ENCODE measurements around the gene CHMP3.

DNA sequence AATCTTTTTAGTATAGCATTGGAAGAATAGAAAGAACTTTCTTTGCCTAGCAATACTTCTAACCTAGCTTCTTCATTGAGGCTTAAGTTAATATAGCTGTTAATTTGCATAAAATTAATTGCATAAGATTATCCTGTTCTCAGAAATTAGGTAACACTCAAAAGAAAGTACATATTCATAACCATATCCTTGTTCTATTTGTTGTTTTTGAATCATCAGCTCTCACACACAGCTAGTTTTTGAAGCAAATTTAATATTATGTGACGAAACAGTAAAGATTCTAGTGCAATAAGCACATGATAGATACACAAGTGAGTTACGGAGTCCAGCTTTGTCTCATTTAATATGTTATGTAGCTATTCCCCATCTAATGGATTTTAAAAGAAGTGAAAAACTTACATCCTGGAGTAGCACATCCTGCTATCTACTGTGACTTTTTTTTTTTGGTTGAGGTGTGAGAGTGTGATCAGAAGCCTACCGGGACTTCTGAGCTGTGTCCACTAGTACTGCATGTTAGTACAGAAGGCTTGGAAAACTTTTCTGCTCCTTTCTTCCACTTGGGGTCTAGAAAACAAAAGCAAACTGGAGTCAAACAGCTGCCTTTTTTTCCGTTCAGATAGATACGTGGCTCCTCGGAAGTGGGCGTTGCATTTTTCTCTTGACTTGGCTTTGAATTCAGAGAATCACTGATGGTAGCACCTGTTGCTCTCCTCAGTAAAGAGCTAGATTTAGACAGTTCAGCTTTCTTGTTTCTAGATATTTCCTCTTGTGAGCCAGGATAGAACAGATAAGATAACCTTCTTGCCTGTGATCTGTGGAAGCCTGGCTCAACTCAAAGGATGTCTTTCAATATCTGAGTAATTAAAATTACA is 94.8 kb downstream of the CHMP3 start:
- TF ChIP-seq, protein P1, sequence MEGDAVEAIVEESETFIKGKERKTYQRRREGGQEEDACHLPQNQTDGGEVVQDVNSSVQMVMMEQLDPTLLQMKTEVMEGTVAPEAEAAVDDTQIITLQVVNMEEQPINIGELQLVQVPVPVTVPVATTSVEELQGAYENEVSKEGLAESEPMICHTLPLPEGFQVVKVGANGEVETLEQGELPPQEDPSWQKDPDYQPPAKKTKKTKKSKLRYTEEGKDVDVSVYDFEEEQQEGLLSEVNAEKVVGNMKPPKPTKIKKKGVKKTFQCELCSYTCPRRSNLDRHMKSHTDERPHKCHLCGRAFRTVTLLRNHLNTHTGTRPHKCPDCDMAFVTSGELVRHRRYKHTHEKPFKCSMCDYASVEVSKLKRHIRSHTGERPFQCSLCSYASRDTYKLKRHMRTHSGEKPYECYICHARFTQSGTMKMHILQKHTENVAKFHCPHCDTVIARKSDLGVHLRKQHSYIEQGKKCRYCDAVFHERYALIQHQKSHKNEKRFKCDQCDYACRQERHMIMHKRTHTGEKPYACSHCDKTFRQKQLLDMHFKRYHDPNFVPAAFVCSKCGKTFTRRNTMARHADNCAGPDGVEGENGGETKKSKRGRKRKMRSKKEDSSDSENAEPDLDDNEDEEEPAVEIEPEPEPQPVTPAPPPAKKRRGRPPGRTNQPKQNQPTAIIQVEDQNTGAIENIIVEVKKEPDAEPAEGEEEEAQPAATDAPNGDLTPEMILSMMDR (IDR thresholded peaks at IDR 0.05; ENCODE audit: control extremely low read depth in 1 of 3, insufficient read depth in 1 of 3, low read depth in 1 of 3, low read length in 3 of 3) = no peak
- no peak for TF ChIP-seq SUZ12 (IDR thresholded peaks at IDR 0.05; ENCODE audit: low read length)
- no peak for TF ChIP-seq CREB1 (IDR thresholded peaks at IDR 0.05)
- TF ChIP-seq HDAC2 (IDR thresholded peaks at IDR 0.05; ENCODE audit: borderline replicate concordance in 1 of 2, low read depth in 2 of 2, low read length in 2 of 2) = no peak
- no peak for TF ChIP-seq TAF1 (IDR thresholded peaks at IDR 0.05; ENCODE audit: low read depth, low read length)

All from H1 (cell line).